Tibial artery (tissue), 4 donors: ENCODE measurements around the gene POU3F1.
"Not testable (repeated sequence)": the region's sequence is repeated elsewhere in the genome, so short reads cannot be mapped to it uniquely, and the experiment has no call there.

Source experiments
- DNase-seq, 2 donors: peaks; one replicate each; pipeline ENCODE4 v3.0.0-alpha.2; 2019
- H3K27ac ChIP-seq, 2 donors: fragments of 200-600 bp; sonication (generic) in 1 of 2; 1 replicate in 1 of 2; 2 replicates in 1 of 2; pipeline ENCODE4 v1.5.1; 2018 to 2019; ENCODE audit warnings: mild to moderate bottlenecking in 1 of 2
- H3K27me3 ChIP-seq, 2 donors: fragments of 200-600 bp; sonication (generic) in 1 of 2; one replicate each; pipeline versions ENCODE4 v1.5.1 to v1.6.0; 2016 to 2019
- H3K36me3 ChIP-seq, 3 donors: fragments of 200-600 bp; sonication (generic) in 2 of 3; one replicate each; pipeline ENCODE4 v1.5.1; 2016 to 2019; ENCODE audit warnings: mild to moderate bottlenecking in 2 of 3
- H3K4me1 ChIP-seq, 4 donors: fragments of 200-600 bp; sonication (generic) in 2 of 4; 1 replicate in 3 of 4; 2 replicates in 1 of 4; pipeline ENCODE4 v1.5.1; 2016 to 2019
- H3K4me3 ChIP-seq, 2 donors: fragments of 200-600 bp; sonication (generic) in 1 of 2; 1 replicate in 1 of 2; 2 replicates in 1 of 2; pipeline ENCODE4 v1.5.1; 2018 to 2019; ENCODE audit warnings: mild to moderate bottlenecking in 2 of 2
- H3K9me3 ChIP-seq, 3 donors: fragments of 200-600 bp; sonication (generic) in 1 of 3; one replicate each; pipeline ENCODE4 v1.5.1; 2016 to 2019
- CTCF ChIP-seq, 2 experiments: fragments of 200-600 bp in 1 of 2; fragments of 450-650 bp in 1 of 2; IDR thresholded peaks; one replicate each; pipeline ENCODE4 v1.5.1; 2017 to 2019; ENCODE audit warnings: antibody characterized with exemption in 2 of 2, mild to moderate bottlenecking in 1 of 2, moderate library complexity in 1 of 2
- intact Hi-C: fragments of 100-400 bp; cut with DNase I; formaldehyde crosslinking; loops from one replicate; pipeline ENCODE4 v1.15.0; 2023; ENCODE audit warnings: low total_unique reads

The POU3F1 gene

GRCh38 chr1:38039331-38040088 lies 7.1 kb downstream of the POU3F1 start:
- H3K27me3 ChIP-seq: peaks cover 10 to 92% of the 10 kb centered on the region in 2 donors
- no peak overlapping the region for H3K27ac ChIP-seq
- no peak for TF ChIP-seq CTCF (IDR thresholded peaks at IDR 0.05)
- intact Hi-C loops: loop anchor here (10.0 kb wide), 1 partner anchor 775 kb away; no protein-coding TSS in a partner anchor
- no peak for DNase-seq
- H3K36me3 ChIP-seq: no peaks in the 10 kb centered on the region
- H3K4me3 ChIP-seq: no peak overlapping the region
- peaks cover 0 to 6% (median 2%) of the 10 kb centered on the region in 4 donors for H3K4me1 ChIP-seq
- H3K9me3 ChIP-seq: no peaks in the 10 kb centered on the region

GRCh38 chr1:38038861-38039260 lies 7.7 kb downstream of the POU3F1 start:
- TF ChIP-seq CTCF (IDR thresholded peaks at IDR 0.05): no peak
- intact Hi-C loops: loop anchor here (10.0 kb wide), 1 partner anchor 776 kb away; no protein-coding TSS in a partner anchor
- no peaks in the 10 kb centered on the region for H3K9me3 ChIP-seq
- peaks cover 7 to 86% of the 10 kb centered on the region in 2 donors for H3K27me3 ChIP-seq
- no peak overlapping the region for H3K4me3 ChIP-seq
- no peaks in the 10 kb centered on the region for H3K4me1 ChIP-seq
- no peaks in the 10 kb centered on the region for H3K36me3 ChIP-seq
- no peak overlapping the region for H3K27ac ChIP-seq
- DNase-seq: no peak

GRCh38 chr1:38037221-38037939 lies 9.2 kb downstream of the POU3F1 start:
- no peak for TF ChIP-seq CTCF (IDR thresholded peaks at IDR 0.05)
- no peak overlapping the region for H3K4me3 ChIP-seq
- H3K4me1 ChIP-seq: no peaks in the 10 kb centered on the region
- H3K27ac ChIP-seq: no peak overlapping the region
- DNase-seq: no peak
- intact Hi-C loops: loop anchor here (10.0 kb wide), 1 partner anchor 777 kb away; no protein-coding TSS in a partner anchor
- peaks cover 0 to 71% of the 10 kb centered on the region in 2 donors for H3K27me3 ChIP-seq
- H3K9me3 ChIP-seq: no peaks in the 10 kb centered on the region
- no peaks in the 10 kb centered on the region for H3K36me3 ChIP-seq

- Histone ChIP-seq H3K36me3 (no peaks in the 10 kb centered on the region), H3K27me3 (peaks cover 0 to 54% of the 10 kb centered on the region in 2 donors), H3K4me3 (no peak overlapping the region), H3K27ac (no peak overlapping the region), H3K4me1 (peaks cover 0 to 14% (median 7%) of the 10 kb centered on the region in 4 donors), H3K9me3 (no peaks in the 10 kb centered on the region)
- DNase-seq: no peak
- no peak for TF ChIP-seq CTCF (IDR thresholded peaks at IDR 0.05)
- intact Hi-C loops: loop anchor here (10.0 kb wide), 1 partner anchor 780 kb away; no protein-coding TSS in a partner anchor
Measured at GRCh38 chr1:38034871-38035270, 11.7 kb downstream of the POU3F1 start.

- peaks cover 0 to 27% (median 19%) of the 10 kb centered on the region in 4 donors for H3K4me1 ChIP-seq
- intact Hi-C loops: loop anchor here (10.0 kb wide), 1 partner anchor 782 kb away; no protein-coding TSS in a partner anchor
- H3K36me3 ChIP-seq, DNase-seq, H3K27ac ChIP-seq, H3K4me3 ChIP-seq, H3K9me3 ChIP-seq: not testable (repeated sequence)
- H3K27me3 ChIP-seq: peaks cover 0 to 40% of the 10 kb centered on the region in 2 donors
Measured at GRCh38 chr1:38032992-38033391, 13.6 kb downstream of the POU3F1 start.

GRCh38 chr1:38031513-38031866 lies 15.1 kb downstream of the POU3F1 start:
- peaks cover 0 to 27% (median 19%) of the 10 kb centered on the region in 4 donors for H3K4me1 ChIP-seq

More at GRCh38 chr1:38031513-38031866, 15.1 kb downstream of the POU3F1 start:
- peaks cover 0 to 28% of the 10 kb centered on the region in 2 donors for H3K27me3 ChIP-seq
- H3K27ac ChIP-seq: no peak overlapping the region
- no peak for TF ChIP-seq CTCF (IDR thresholded peaks at IDR 0.05)
- H3K9me3 ChIP-seq: no peaks in the 10 kb centered on the region
- DNase-seq: no peak
- H3K4me3 ChIP-seq: no peak overlapping the region
- intact Hi-C loops: loop anchor here (10.0 kb wide), 1 partner anchor 783 kb away; no protein-coding TSS in a partner anchor
- H3K36me3 ChIP-seq: peaks cover 0 to 7% (median 2%) of the 10 kb centered on the region in 3 donors
